Fibroblast of skin of right quadriceps (primary cell): ENCODE results near the gene SFXN3.

Source experiments
- DNase-seq: peaks from one replicate; pipeline ENCODE4 v3.0.0-alpha.2; 2013

Gene SFXN3

DNA sequence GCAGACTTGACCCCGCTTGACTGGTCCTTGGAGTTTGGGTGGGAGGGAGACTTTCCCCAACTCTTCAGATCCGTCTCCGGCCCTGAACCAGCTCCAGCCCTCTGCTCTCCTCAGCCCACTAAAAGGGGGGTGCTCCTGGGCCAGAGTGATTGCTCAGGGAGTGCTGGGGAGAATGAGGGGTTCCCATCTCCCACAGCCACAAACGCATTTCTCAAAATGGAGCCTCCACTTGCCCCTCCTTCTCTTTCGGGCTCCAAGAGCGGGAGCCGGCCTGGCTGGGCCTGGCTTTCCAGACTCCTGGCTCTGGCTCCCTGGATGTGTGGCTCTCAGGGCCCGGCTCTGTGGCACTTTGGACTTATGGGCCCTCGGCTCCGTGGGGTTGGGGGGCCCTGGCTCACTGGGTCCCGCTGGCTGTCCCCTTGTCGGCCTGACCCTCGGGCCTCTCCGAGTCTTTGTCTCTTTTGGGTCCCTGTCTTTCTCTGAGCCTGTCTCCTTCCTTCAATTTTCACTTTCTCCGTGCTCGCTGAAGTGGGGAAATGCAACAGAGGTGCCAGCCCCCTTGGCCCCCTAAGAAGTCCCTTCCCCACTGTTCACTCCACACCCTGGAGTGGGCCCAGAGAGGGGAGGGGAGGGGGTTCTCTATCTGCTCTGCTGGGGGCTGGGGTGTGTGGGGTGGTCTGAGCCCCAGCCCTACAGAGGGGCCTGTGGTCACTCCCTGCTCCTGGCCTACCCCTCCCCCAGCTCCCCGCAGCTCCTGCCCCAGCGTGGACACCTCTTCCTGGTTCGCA, 30.7 kb upstream of the SFXN3 start:
- DNase-seq = no peak

DNA sequence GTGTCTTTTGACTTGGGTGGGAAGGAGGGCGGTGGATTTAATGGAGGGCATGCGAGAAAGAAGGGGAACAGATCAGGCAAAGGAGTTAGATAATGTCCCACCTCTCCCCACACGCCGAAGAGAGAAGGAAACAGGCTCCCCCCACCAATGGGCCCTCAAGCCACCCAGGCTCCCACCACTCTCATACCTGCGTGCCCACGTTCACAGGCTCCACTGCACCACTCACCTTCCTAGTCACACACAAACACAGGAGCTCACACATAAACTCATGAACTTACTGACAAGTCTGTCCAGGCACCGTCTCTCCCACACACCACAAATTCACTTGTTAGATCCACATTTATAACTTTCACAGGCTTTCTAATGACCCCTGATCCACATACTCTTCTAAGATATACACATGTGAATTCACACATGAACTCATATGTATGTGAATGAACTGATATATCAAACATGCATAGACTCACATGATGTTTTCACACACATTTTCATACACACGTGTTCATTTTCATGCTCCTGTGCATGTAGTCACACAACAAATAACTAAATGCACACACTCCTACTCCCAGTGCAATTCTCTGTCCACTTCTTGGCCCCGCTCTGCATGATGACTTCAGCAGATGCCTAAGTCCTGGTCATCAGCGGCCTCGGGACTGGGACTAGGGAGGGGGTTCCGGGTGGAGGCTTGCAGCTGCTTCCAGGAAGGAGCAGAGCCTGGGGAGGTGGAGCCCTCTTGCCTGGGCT, 29.9 kb upstream of the SFXN3 start:
- DNase-seq = peak; percentile 68

DNA sequence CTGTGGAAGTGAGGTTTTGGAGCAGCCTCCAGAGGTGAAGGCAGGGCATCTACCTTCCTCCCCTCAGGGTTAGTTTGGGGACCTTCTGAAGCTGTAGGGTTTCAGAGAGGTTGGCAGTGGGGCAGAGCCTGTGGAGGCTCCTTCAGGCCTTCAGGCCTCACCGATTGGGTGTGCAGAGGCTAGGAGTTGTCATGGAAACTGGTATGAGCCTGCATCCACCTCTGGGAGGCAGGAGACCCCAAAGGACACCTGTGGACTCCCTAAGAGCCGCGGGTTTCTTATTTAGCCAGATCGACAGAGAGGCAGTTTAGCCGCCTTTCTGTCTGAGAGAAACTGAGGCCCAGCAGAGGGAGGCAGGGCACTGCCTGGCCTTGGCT, 29.4 kb upstream of the SFXN3 start:
- no peak for DNase-seq

DNA sequence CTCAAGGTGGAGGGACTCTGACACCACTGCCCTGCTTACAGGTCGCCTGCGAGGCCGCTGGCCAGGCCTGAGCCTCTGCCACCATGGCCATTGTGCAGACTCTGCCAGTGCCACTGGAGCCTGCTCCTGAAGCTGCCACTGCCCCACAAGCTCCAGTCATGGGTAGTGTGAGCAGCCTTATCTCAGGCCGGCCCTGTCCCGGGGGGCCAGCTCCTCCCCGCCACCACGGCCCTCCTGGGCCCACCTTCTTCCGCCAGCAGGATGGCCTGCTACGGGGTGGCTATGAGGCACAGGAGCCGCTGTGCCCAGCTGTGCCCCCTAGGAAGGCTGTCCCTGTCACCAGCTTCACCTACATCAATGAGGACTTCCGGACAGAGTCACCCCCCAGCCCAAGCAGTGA, 28.6 kb upstream of the SFXN3 start:
- no peak for DNase-seq

DNA sequence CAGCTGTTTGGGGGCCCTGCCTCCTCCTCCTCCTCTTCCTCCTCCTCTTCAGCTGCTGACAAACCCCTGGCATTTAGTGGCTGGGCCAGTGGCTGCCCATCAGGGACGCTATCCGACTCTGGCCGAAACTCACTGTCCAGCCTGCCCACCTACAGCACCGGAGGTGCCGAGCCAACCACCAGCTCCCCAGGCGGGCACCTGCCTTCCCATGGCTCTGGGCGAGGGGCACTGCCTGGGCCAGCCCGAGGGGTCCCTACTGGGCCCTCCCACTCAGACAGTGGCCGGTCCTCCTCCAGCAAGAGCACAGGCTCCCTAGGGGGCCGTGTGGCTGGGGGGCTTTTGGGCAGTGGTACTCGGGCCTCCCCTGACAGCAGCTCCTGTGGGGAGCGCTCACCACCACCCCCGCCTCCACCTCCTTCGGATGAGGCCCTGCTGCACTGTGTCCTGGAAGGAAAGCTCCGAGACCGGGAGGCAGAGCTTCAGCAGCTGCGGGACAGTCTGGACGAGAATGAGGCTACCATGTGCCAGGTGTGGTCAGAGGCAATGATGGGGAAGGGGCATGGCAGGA, 27.3 kb upstream of the SFXN3 start:
- DNase-seq = no peak

DNA sequence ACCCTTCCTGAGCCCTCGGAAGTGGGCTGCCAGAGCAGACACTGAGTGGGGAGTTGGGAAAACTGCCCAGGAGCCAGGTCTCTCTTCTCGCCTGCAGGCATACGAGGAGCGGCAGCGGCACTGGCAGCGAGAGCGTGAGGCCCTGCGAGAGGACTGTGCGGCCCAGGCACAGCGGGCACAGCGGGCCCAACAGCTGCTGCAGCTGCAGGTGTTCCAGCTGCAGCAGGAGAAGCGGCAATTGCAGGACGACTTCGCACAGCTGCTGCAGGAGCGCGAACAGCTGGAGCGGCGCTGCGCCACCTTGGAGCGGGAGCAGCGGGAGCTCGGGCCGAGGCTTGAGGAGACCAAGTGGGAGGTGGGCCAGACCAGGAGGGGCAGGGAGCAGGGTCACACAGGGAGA, 25.7 kb upstream of the SFXN3 start:
- DNase-seq = no peak

DNA sequence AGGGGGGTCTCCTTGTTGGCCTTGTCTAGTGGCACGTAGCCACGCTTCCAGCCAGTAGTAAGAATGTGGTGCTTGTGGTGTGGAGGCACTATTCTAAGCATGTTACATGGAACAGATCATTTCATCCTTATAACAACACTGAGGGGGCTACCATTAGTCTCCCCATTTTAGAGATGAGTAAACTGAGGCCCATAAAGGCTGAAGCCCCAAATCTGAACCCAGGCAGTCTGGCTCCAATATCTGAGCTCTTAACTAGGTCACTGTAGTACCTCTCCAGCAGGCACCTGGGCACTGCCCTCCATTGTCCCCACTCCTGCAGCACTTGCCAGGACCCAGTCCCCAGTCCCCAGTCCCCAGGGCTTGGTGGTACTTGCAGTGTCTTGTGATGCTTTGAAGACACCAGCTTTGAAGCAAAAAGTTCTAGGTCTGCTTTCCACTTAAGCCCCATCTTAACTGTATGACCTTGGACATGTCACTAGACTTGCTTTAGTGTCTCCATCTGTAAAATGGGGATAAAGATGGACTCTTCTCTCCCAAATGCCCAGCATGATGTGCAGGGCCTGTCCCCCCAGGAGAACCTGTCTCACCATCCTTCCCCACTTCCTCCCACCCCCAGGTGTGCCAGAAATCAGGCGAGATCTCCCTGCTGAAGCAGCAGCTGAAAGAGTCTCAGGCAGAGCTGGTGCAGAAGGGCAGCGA, 25.0 kb upstream of the SFXN3 start:
- no peak for DNase-seq

DNA sequence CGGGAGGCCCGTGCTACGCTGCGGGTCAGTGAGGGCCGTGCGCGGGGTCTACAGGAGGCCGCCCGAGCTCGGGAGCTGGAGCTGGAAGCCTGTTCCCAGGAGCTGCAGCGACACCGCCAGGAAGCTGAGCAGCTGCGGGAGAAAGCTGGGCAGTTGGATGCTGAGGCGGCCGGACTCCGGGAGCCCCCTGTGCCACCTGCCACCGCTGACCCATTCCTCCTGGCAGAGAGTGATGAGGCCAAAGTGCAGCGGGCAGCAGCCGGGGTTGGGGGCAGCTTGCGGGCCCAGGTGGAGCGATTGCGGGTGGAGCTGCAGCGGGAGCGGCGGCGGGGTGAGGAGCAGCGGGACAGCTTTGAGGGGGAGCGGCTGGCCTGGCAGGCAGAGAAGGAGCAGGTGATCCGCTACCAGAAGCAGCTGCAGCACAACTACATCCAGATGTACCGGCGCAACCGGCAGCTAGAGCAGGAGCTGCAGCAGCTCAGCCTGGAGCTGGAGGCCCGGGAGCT, 24.4 kb upstream of the SFXN3 start:
- no peak for DNase-seq

DNA sequence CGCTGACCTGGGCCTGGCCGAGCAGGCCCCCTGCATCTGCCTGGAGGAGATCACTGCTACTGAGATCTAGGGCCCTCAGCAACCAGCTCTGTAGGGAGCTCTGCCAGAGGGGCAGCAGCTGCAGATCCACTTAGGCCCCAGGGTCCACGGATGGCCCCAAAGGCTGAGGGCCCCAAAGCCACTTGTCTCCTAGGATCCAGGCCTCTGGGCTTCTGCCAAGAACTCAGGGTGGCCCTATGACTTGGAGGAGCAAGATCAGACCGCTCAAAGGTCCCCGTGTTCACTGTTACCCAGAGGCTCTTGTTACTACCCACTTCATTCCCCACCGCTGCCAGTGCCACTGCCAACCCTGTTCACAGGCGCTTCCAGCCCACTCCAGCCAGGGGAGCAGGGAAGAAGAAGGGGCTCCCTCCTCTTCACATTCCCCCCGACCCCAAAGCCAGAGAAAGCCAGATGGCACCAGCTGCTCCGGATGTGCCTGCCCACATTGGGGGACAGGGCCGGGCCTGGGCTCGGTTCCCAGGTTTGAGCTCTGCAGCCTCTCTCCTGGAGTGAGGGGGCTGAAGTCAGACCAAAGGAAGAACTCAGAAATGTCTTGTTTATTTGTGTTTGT, 23.8 kb upstream of the SFXN3 start:
- DNase-seq = no peak

DNA sequence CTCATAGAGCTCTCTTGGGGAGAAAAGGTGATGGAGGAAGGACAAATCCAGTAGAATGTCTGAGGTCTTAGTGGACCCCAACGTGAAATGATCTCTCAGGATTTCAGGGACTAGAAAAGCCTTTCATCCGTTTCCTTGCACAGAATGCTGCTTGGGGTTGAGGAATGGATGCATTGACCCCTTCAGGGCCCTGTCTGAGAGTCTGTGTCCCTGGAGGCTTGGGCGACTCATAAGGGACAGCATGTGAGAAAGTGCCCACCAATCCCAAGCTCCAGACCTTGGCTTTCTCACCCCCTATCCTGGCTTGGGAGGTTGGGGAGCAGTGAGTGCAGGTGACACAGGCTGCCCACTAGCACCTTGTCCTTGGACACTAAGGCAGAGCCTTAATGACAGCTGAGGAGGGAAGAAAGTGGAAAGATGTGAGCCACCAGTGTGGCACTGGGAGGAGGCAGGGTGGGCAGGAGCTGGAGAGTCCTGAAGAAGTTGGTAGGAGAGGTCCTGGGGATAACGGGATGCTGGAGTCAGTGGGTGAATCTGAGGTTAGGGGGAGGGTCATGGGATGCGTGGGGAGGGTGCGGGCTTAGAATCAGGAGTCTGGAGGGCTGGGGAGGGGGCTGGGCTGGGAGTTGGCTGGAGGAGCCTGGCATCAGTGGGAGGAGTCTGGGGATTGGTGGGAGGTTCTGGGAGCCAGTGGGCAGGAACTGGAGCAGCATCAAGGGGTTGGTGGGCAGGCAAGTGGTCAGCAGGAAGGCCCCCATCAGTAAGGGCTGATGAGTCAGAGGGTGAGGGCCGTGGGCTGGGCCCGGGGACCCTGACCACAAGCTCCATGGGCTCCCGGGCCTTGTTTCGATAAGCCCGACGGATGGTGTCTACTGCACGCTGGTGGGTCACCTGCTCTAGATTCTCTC, 22.9 kb upstream of the SFXN3 start:
- no peak for DNase-seq

DNA sequence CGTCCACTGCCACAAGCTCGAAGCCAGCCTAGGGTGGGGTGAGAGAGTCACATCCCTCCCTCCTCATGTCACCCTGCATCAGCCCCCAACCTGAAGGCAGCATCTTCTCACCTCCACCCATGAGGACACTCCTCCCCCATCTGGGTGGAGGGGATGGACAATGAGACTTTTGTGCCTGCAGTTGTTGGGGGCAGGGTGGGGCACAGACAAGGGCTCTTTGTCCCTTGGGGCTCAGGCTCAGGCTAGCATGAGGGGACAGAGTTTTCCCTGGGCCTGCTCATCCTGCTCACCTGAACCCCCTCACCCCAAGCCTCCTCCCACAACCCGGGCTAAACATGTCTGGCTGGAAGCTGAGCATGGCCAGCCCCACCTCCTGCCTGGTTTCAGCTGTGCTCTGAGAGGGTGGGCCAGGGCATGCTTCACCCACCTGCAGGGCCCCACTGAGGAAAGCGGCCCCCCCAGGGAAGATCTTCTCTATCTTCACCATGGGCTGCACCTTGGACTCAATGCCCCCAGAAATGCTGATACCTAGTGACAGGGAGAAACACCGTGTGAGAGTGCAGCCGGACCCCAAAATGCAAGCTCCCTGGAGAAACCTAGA, 22.1 kb upstream of the SFXN3 start:
- no peak for DNase-seq

DNA sequence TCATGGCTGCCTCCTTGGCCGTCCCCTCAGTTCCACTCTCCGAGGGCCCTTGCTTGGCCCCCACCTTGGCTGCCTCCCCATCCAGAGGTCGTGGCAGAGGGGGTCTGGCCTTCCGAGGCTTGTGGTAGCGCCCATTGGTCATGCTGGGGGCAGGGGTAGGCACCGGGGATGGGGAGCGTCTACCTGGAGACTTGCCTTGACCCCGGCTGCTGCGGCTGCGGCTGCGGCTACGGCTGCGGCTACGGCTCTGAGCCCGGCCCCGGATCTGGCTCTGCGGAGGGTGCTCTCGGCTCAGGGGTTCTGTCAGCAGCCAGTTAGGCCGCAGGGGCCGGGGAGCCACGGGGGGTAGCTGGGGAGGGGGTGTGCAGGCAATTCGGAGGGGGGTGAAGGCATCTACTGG, 20.7 kb upstream of the SFXN3 start:
- DNase-seq = no peak

DNA sequence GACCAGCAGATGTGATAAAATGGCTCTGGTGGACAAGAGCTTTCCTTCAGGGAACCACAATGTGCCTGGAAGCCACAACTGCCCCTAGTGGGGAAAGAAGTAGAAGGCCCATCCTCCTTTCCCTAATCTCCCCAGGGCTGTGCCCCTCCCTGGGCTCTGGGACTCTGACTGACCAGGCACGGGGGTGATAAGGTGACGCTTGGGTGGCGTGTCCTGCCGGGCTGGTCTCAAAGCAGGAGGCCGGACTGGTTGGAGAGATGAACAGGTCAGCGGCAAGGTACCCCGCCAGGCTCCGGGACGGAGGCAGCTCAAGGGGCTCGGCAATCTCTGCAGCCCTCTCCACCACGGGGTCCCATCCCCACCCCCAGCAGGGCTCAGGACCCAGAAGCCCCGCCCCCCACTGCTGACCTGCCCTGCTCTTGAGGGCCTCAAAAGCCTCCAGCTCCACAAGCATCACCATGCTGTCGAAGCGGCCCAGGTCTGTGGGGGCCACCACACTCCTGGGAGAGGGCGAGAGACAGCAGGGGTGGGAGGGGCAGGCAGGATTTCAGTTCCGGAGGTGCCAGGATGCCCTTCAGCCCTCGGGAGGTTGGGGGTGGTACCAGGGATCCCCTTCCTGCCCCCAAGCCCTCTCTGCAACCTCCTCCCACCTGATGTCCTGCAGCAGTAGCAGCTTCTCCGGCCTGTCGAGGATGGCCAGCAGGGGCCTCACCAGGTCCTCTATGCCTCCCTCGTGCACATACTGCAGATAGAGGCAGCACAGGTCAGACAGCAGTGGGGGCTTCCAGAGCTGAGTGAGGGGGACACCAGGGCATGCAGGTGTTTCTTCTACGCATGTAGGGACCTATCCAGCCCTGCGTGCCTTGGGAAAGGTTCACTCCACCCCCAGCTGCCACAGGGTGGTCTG, 19.3 kb upstream of the SFXN3 start:
- no peak for DNase-seq

DNA sequence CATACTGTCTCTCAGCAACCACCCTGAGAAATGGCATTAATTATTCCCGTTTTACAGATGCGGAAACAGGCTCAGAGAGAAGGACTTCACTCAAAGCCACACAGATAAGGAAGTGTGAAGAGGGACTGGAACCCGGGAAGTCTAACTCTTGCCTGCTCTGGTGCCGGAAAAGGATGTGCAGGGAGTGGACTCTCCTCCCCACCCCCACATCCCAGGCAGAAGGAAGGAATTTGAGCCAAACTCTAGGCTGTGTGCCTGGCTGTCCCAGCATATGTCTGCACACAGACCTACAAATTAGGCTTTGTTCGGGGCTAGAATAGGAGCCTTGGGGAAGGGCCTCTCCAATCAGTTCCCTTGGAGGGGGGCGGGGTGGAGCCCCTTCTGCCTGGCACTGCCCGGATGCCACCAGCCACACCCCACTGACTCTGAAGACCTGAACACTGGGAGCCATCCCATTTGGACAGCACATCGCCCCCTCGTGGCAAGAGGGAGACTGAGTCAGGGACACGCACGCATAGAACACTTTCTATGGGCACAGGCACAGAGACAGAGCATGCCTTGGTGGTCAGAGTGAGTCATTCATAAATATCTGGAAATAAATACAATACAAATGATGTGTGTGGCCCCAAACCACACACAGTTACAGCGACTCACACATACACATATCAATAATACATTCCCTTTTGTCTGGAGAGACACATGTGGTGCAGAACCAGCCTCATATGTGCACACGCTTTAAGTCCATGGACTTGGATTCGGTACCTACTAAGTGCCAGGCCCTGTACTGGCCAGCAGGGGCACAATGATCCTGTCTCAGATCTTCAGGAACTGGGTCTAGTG, 18.3 kb upstream of the SFXN3 start:
- peak; percentile 94 for DNase-seq

DNA sequence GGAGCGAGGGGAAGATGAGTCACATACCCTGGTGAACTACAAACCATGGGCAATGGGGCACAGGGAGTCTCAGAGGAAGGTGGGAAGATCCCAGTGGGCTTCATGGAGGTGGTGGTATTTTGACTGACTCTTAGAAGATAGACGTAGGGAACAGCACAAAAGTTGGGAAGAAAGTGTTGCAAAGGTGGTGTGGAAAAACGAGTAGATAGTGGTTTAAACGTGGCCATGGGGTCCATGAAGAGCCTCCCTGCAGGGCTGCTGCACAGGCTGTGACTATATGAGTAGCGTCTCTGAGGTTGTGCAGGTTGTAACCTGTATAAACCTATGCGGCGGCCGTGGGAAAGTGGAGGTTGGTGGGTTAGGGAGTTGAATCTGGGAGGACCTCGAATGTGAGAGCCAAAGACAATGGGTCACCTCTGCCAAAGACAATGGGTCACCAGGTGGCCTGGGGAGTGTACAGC, 17.6 kb upstream of the SFXN3 start:
- no peak for DNase-seq

DNA sequence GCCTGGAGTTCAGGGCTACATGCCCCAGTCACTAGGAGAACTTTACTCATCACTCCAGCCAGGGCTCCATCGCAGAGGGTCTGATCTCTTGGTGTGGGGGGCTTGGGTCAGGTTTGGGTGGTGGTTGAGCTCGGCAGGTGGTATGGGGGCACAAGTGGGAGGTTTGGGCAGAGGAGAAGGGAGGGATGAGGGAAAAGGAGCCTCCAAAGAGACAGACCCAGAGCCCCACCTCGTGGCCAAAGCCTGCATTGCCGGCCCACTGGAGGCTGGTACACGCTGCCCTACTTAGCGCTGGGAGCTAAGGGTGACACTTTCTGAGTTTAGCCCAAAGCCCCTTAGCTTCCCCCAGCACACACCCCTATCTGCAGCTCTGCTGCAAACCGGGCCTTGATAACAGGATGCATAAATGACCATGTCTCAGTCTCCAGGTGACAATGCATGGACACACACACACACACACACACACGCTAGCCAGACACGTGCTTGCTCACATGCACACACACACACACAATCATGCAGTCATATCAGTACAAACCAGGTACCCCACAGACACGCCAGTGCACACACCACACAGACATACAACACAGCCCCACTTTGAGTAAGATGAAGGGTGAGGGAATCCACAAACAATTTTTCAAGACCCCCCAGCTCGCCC, 16.7 kb upstream of the SFXN3 start:
- DNase-seq = peak; percentile 59

DNA sequence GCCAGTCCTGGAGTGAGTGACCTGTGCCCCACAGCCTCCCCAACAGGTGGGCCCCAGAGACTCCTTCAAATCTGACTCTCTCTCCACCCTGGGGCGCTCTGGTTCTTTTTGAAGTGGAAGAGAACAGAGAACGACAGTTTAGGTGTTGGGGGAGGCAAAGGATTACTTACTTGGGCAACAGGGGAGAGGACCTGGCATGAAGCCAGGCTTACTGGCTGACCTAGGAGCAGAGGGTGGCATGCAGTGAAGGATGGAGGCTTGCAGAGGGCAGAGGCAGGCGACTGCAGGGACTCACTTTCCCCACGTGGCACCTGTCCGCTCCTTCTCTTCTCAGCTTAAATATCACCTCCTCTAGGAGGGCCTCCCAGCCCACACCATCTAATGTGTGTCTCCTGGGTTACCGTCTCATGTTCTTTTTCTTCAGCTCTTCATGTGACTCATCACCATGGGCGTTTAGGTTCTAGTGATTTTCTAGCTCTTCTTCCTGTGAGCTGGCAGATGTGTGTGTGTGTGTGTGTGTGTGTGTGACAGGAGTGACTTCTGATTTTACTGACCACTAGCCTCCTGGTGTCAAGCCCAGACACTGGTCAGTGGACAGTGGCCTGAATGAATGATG, 16.0 kb upstream of the SFXN3 start:
- peak; percentile 92 for DNase-seq

DNA sequence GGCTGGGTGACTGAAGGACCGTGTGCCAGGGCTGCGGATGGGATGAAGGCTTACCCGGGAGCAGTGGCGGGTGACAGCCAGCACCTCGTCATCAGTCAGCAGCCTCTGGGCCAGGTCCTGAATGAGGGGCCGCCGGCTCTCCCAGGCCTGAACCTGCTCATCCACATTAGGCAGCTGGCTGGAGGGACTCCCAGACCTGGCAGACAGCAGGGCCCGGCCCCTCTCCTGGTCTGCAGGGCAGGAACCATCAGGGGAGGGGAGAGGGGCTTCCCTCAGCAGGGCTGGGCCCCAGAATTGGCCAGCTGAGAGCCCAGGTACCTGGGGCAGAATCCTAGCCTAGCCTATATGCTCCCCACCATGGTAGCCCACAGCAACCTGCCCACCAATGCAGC, 15.5 kb upstream of the SFXN3 start:
- no peak for DNase-seq
